Stimulated activated CD4-positive, alpha-beta T cell treated with anti-CD3 and anti-CD28 coated beads, Interleukin-2, amount 100 ng/mL, for 24 hours (primary cell): Measurements from ENCODE around the gene ITGB8.

Source experiments
- DNase-seq, 2 donors: peaks; one replicate each; pipeline ENCODE4 v3.0.0-alpha.2; 2020

The ITGB8 gene

GRCh38 chr7:20343941-20344340 is 13.2 kb downstream of the ITGB8 start:
- no peak for DNase-seq

GRCh38 chr7:20344396-20344795 is 13.7 kb downstream of the ITGB8 start:
- DNase-seq = no peak

DNA sequence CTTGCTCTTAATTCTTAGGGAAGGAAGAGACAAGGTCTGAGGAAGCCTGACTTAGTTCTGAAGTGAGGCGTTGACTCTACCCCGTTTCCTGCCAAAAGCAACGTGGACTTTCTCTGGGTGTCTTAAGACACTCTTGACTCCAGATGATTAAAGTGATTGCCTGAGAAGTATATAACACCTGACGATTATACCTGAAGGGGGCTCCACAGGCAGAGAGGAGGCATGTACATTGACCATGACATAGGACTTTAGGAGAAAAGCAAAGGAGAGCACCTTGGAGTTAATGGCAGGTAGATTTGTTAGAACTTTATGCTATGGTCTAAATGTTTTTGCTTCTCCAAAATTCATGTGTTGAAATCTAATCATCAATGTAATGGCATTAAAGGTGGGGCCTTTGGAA is 15.9 kb downstream of the ITGB8 start:
- no peak for DNase-seq

DNA sequence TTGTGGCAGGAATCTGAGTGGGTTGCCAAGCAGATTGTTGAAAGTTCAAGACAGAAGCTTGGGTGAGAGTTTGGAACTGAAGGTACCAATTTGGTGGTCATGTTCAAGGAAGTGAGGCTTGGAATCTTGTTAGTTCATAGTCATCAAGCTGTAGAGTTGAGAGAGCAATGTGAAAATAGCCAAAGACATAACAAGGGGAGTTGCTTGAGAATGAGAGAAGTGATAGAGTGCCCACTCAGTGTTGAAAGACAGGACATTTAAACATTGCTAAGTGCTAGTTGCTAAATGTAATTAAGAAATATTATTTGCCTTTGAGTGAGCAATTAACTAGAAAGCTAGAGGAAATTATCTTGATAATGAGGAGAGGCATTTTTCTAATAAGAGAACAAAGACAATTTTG is 17.0 kb downstream of the ITGB8 start:
- DNase-seq = no peak

DNA sequence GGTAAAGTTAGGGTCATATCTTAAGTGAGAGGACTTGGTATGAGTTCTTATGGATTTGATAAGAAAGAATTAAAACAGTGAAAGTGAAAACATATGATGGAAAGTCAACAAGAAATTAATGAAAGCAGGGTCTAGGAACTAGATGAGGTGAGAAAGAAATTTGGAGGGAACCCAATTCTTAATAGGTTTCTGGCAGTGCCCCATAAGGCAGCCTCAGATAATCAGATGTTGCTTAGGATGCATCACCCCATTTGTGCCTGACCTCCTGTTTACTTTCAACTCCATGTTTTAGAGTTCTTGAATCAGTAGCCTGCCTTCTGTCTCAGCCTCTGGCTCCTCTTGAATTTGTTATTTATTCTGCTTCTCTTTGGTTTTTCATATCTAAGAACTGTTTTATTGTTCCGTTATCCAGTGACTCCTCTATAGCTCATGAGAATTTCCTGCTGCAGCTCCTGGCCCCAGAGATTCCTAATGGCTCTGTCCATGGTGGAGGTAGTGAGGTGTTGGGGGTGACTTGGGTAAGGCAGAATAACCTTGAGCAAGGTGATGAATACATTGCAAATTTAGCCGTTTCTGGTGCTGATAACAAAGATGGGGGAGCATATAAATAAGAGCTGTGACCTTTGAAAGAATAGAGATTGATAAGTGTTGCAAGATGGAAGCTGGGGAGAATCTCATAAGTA is 17.6 kb downstream of the ITGB8 start:
- DNase-seq = no peak

- no peak for DNase-seq
These were observed 19.8 kb downstream of the ITGB8 start for GRCh38 chr7:20350518-20350951.

- no peak for DNase-seq
These were observed 20.4 kb downstream of the ITGB8 start for GRCh38 chr7:20350996-20351692.

DNA sequence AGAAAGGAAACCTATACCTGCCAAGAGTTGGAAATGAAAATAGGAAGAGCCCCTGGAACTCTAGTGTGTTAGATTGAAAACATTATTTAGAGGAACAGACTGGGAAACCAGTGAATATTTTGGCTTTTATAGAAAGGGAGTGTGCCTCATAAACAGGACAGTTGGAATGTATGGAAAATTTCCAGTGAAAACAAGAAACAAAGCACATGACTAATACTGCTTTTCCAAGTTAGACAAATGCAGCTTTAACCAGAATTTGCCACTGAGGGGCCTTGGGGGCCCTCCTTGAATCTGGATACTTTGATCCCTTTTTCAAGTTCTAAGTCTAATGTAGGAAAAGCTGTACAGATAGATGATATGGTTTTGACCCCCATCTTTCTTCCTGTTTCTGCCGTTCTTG is 21.2 kb downstream of the ITGB8 start:
- no peak for DNase-seq

DNA sequence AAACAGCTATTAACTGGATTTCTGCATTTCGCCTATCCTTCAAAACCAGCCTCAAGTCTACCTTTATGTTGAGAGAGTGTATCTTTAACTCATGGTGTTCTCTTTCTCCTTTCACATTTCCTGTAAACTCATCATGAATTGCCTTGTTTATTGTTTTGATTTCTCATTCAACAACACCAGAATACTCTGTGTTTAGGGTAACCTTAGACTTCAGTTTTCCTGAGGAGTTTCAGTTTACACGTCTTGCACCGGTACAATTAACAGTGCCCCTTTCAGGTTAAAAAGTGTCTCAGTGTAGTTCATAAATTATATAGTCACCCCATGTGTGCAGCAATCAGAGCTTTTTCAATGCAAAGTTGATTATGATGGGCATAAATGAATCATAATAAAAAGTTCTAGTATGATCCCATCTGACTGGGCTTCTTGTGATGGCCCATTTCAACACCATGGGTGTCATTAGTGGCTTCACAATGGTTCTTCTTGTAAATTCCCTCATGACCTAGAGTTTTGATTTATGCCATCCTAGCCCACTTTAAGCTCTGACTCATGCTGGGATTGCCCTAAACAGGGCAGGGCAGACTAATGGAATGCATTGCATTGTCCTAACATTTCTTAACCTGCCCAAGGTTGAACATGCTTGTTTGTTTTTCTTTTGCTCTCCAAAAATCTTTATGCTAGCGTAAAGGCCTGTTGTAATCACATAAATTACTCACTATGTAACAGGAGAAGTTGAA is 22.0 kb downstream of the ITGB8 start:
- no peak for DNase-seq

DNA sequence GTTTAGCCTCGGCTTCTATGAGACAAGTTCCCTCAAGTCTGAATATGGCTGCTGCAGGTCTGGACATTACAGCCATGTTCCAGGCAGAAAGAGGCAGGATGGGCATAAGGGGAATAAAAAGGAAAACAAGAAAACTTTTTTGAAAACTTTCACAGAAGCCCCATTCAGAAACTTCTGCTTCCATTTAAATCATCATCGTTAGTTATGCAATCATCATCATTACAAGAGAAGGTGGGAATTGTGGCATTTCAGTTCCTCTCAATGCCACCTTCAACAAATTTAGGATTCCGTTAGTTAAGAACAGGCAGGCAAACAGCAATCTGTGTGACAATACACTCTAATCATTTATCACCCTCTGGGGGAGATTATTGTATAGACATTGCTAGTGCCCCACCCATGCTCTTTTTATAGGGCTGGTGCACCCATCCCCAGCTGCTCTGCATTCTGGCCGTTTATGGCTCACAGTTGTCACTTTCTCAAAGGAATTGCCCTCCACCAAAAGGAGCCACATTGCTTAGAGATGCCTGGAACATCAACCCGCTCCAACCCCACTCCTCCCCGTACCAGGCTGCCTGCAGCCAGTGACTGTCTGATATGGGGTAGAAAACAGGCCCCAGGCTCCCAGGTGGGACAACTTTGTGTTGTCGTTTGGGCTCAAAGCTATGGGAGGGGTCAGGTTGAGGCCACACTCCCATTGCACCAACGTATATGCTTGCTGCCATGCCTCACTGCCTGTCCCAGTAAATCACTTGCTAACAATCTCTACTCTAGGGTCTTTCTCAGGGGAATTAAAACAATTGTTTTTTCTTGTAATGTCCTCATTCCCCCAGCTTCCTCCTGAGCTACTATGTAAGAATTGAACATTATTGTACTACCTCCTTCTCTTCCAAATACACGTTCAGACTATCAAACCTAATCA is 24.2 kb downstream of the ITGB8 start:
- DNase-seq = no peak

GRCh38 chr7:20358106-20358505 is 27.4 kb downstream of the ITGB8 start:
- DNase-seq = no peak

DNA sequence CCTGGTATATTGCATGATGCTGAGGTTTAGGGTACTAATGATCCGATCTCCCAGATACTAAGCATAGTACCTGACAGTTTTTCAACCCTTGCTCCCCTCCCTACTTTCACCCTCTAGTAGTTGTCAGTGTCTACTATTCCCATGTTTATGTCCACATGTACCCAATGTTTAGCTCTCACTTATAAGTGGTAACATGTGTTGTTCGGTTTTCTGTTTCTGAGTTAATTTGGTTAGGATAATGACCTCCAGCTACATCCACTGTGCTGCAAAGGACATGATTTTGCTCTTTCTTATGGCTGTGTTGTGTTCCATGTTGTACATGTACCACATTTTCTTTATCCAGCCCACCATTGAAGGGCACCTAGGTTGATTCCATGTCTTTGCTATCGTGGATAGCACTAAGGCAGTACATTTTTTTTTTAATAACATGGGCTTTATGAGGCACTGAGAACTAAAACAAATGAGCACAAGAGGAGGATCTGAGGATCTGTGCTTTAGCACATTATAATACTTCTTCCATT is 28.1 kb downstream of the ITGB8 start:
- no peak for DNase-seq

DNA sequence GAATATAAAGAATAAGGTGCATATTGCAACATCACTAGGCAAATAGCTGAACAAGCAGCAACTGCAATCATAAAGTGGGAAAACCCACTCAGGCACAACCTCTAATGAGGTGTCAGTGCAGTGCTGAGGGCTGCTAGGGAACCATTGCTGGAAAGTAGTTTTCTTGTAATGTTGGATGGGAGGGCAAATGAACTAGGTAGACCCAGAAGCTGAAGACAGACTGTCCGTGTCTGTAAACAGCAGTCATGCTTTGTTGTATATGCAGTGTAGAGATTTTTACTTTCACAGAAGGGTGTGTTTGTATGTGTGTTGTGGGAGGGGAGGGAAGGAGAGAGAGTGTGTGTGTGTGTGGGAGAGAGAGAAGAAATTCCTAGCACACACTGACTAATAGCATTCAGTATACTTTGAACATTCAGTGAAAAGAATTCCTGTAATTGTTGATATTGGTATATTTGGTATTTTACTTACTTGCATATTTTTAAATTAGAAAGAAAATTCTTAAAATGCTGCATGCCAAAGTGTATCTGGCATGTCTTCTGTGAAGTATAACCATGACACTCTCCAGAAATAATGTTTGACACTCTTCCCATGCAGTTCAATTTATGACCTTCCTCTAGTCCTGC is 28.8 kb downstream of the ITGB8 start:
- no peak for DNase-seq

DNA sequence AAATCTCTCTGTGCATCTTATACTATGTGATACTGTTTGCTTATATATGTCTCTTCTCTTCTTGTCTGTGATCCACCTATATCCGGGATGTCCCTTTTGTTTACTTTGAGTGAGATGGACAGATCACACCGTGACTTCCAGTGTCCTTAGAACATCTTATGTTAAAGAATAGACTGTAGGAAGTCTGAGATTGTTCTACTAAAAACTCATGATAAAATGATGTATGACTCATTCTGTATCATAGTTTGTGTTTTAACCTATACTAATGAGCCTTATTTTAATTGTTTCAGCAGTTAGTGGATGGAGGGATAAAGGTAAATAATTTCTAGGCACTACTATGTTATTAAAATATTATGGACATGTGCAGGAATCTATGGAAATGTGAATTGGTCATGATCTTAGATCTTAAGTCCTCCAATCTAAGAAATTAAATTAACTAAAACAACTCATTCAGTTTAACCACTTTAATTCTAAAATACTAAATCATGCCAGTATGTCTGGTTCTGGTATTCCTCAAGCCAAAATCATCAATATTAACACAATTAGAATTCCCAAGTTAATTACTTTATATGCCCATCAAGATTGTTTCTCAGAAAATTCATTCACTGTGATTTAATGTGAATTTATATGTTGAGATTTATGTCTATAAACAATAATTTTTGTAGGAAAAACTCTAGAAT is 32.0 kb downstream of the ITGB8 start:
- DNase-seq = no peak

DNA sequence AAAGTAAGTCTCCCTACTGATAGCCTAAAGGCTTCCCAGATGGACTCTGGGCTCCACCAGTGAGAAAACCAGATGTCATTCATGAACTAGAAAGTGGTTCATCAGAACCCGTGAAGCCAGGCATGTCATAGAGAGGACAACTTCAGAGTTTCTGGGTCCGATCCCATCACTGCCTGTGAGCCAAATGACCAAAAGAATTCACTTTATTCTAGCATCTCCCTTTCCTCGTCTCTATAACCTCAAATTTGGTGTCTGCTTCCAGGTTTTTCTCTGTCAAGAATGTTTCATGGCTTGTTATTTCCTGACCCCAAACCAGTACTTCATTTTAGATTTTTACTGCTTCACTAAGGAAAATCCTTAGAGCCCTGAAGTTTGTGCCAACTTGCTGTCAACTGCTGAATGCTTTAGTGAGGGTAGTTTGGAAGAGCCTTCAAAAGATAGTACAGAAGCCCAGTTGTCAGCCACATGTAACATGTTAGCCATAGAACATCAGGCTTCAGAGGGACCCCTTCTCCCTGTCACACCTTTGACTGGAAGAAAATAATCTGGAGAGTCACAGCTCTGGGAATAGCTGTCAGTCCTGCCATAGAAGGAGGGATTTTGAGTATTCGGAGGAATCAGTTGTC is 34.0 kb downstream of the ITGB8 start:
- no peak for DNase-seq

DNA sequence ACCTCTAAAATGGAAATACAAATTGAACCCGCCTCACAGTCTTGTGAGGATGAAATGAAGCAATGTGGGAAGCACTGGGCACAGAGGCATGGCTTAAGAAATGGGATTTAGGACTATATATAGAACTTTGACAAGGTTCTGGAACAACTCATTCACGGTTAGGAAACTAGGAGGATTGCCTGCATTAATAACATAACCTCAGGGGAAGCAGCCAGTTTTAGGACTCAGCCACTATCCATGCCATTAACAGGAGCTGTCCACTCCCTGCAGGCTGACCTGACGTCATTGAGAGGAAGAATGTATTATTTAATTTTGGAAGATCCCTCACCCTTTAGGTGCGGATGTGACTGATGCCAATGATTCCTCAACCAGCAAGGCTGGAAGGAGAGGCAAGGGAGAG is 34.8 kb downstream of the ITGB8 start:
- no peak for DNase-seq

DNA sequence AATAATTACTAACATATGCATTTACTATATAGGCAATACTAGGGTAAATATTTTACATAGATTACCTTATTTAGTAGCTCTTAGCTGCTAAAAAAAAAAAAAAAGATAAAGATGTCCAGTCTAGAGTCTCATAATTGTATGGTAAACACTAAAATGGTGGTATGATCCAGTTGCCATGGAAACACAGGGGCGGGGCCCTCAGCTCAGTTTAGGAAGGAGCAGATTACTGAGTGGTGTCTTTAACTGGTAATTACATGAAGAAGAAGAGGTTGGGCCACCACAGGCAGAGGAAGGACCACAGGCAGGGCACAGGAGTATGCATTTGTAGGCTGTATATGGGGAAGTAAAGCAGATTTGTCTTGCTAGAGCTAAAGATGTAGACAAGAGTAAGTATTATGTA is 43.7 kb downstream of the ITGB8 start:
- no peak for DNase-seq

GRCh38 chr7:20376796-20377195 is 46.1 kb downstream of the ITGB8 start:
- DNase-seq = no peak

GRCh38 chr7:20381406-20382034 is 50.8 kb downstream of the ITGB8 start:
- DNase-seq = no peak

DNA sequence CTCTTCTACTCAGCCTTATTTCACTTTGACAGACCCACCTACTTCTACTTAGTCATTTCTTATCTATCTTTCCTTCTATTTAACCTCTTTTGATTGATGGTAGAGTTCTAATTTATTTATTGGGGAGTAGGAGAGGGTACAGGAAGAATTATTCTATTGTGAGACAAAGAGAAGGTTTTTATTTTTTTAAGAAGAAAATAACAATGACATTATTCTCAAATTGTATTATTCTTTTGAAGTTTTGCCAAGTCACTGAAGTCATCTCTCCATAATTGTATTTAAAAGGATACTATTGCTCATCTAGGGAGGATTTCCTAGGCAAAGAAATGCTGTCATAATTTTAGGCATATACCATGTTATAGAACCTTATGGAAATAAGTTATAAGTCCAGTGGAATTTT is 52.7 kb downstream of the ITGB8 start:
- no peak for DNase-seq

- DNase-seq = no peak
These were observed 54.4 kb downstream of the ITGB8 start for GRCh38 chr7:20385126-20385525.
